Peyer's patch (tissue), 4 donors: ENCODE measurements around the gene TFAP2C.

Experiments
- CTCF ChIP-seq, 6 experiments: fragments of 450-650 bp in 4 of 6; fragments of 200-600 bp in 2 of 6; sonication (generic) in 1 of 6; IDR thresholded peaks; one replicate each; pipeline ENCODE4 v1.5.1; 2017 to 2019; ENCODE audit warnings: antibody characterized with exemption in 6 of 6, mild to moderate bottlenecking in 3 of 6, moderate library complexity in 1 of 6
- POLR2A ChIP-seq, 2 donors: fragments of 450-650 bp; IDR thresholded peaks; one replicate each; pipeline ENCODE4 v1.5.1; 2017; ENCODE audit warnings: antibody characterized with exemption in 2 of 2, mild to moderate bottlenecking in 2 of 2, moderate library complexity in 2 of 2

GRCh38 chr20:56624786-56625681, 4.1 kb upstream of the TFAP2C start:
- no peak for TF ChIP-seq CTCF (IDR thresholded peaks at IDR 0.05)
- TF ChIP-seq POLR2A (IDR thresholded peaks at IDR 0.05) = no peak
